HCT116 (cell line): ENCODE measurements around the gene ARHGAP9. TPM values are rescaled to one million over a fixed set of nuclear protein-coding genes. Genes with fewer than 3 reads are reported as not detected.

Experiments
- ATAC-seq: fragments of 200-7000 bp; cut with Tn5 transposase; 2 replicates; pipeline ENCODE4 v1.9.1; 2020; ENCODE audit warnings: mild to moderate bottlenecking, moderate library complexity
- BruUV-seq: library from RNA; stranded (reverse); fragments of 400-500 nt; replicated peaks from 2 replicates; lab custom pipeline; 2021; lab: Mats Ljungman, UMichigan
- CTCF ChIA-PET: fragments of 300-600 bp; sonication (Branson Sonifier 250); formaldehyde crosslinking; loops from one replicate; lab custom pipeline; 2021; ENCODE audit warnings: antibody characterized with exemption; lab: Charles Lee
- POLR2A ChIA-PET: fragments of 300-600, 350-600 bp; sonication (Branson Sonifier 250); formaldehyde crosslinking; loops from one replicate; lab custom pipeline; 2021; ENCODE audit warnings: antibody characterized with exemption; lab: Charles Lee
- RAD21 ChIA-PET, 2 experiments: fragments of 300-600 bp; sonication (Branson Sonifier 250); formaldehyde crosslinking; loops; one replicate each; lab custom pipeline; 2023; ENCODE audit warnings: low total read pairs in 2 of 2; ENCODE audit not compliant: uncharacterized antibody in 2 of 2, unreplicated experiment in 2 of 2, low non-redundant PET in 1 of 2; lab: Charles Lee
- DNase-seq: peaks from one replicate; pipeline ENCODE4 v3.0.0-alpha.2; 2010; ENCODE audit warnings: low read depth, low spot score
- H2AFZ ChIP-seq: fragments of 200-600 bp; shearing (Covaris generic), sonication (generic); 2 replicates; pipeline ENCODE4 v1.6.1; 2017; ENCODE audit warnings: low read depth, mixed run types, mixed read lengths, antibody characterized with exemption, low read length; ENCODE audit not compliant: poor library complexity, severe bottlenecking
- H3K27ac ChIP-seq: 2 replicates; pipeline ENCODE4 v1.5.1; 2012; ENCODE audit warnings: low read depth, low read length
- H3K27me3 ChIP-seq: fragments of 200-600 bp; sonication (generic); 2 replicates; pipeline ENCODE4 v1.6.1; 2016; ENCODE audit warnings: mixed run types, low read length, mixed read lengths; ENCODE audit not compliant: insufficient read depth
- H3K36me3 ChIP-seq, 2 experiments: fragments of 200-500 bp in 1 of 2; fragments of 200-600 bp in 1 of 2; sonication (Bioruptor generic) in 1 of 2; sonication (generic) in 1 of 2; 2 replicates each; pipeline versions ENCODE4 v1.5.1 to v1.6.1; 2014 to 2016; ENCODE audit warnings: low read length in 2 of 2, inconsistent platforms in 1 of 2, mixed read lengths in 1 of 2, mixed run types in 1 of 2; ENCODE audit not compliant: insufficient read depth in 2 of 2, control insufficient read depth in 1 of 2
- H3K4me1 ChIP-seq, 2 experiments: fragments of 200-600 bp in 1 of 2; sonication (generic) in 1 of 2; 2 replicates each; pipeline versions ENCODE4 v1.5.1 to v1.6.1; 2012 to 2017; ENCODE audit warnings: low read length in 2 of 2, inconsistent platforms in 1 of 2, mild to moderate bottlenecking in 1 of 2, mixed read lengths in 1 of 2, mixed run types in 1 of 2, moderate library complexity in 1 of 2; ENCODE audit not compliant: insufficient read depth in 2 of 2, control insufficient read depth in 1 of 2
- H3K4me2 ChIP-seq: fragments of 200-600 bp; sonication (generic); 2 replicates; pipeline ENCODE4 v1.6.1; 2017; ENCODE audit warnings: mixed run types, low read length, mixed read lengths
- H3K4me3 ChIP-seq, 2 experiments: fragments of 200-600 bp in 1 of 2; sonication (generic) in 1 of 2; replicated peaks in 1 of 2; 2 replicates each; pipeline ENCODE4 v1.5.1; 2011 to 2016; ENCODE audit warnings: low read length in 2 of 2, control low read depth in 1 of 2, low read depth in 1 of 2, mild to moderate bottlenecking in 1 of 2, mixed read lengths in 1 of 2, mixed run types in 1 of 2
- H3K79me2 ChIP-seq: fragments of 200-600 bp; sonication (generic); 2 replicates; pipeline ENCODE4 v1.6.1; 2017; ENCODE audit warnings: mild to moderate bottlenecking, mixed run types, low read length, moderate library complexity, mixed read lengths; ENCODE audit not compliant: insufficient read depth
- H3K9ac ChIP-seq: fragments of 200-600 bp; sonication (generic); 2 replicates; pipeline ENCODE4 v1.6.1; 2016; ENCODE audit warnings: low read length, mixed read lengths
- H3K9me2 ChIP-seq: fragments of 200-600 bp; sonication (generic), shearing (Covaris generic); 2 replicates; pipeline ENCODE4 v1.6.1; 2017; ENCODE audit warnings: mixed run types, mild to moderate bottlenecking, moderate library complexity; ENCODE audit not compliant: insufficient read depth
- H3K9me3 ChIP-seq, 2 experiments: fragments of 200-500 bp in 1 of 2; fragments of 200-600 bp in 1 of 2; sonication (Bioruptor generic) in 1 of 2; sonication (generic) in 1 of 2; 2 replicates each; pipeline ENCODE4 v1.6.1; 2014 to 2017; ENCODE audit warnings: low read length in 2 of 2, mixed read lengths in 2 of 2, inconsistent platforms in 1 of 2, low read depth in 1 of 2, mild to moderate bottlenecking in 1 of 2, mixed run types in 1 of 2, moderate library complexity in 1 of 2; ENCODE audit not compliant: control insufficient read depth in 1 of 2, insufficient read depth in 1 of 2
- H4K20me1 ChIP-seq: fragments of 200-600 bp; sonication (generic), shearing (Covaris generic); 2 replicates; pipeline ENCODE4 v1.6.1; 2017; ENCODE audit warnings: mixed run types, mild to moderate bottlenecking, moderate library complexity; ENCODE audit not compliant: insufficient read depth
- CEBPB ChIP-seq: IDR thresholded peaks from 2 replicates; pipeline ENCODE4 v1.6.1; 2012; ENCODE audit warnings: low read depth
- EGR1 ChIP-seq: IDR thresholded peaks from 2 replicates; pipeline ENCODE4 v1.6.1; 2012; ENCODE audit warnings: low read depth
- ELF1 ChIP-seq: IDR thresholded peaks from 2 replicates; pipeline ENCODE4 v1.6.1; 2012; ENCODE audit warnings: low read depth, borderline replicate concordance
- EZH2phosphoT487 ChIP-seq: fragments of 200-600 bp; IDR thresholded peaks from 2 replicates; pipeline ENCODE4 v1.6.1; 2018; ENCODE audit warnings: antibody characterized with exemption, borderline replicate concordance
- JUND ChIP-seq: IDR thresholded peaks from 2 replicates; pipeline ENCODE4 v1.6.1; 2012
- POLR2A ChIP-seq: IDR thresholded peaks from 2 replicates; pipeline ENCODE4 v1.7.0; 2011; ENCODE audit warnings: borderline replicate concordance; ENCODE audit not compliant: insufficient read depth, insufficient read length; ENCODE audit errors: extremely low read depth
- POLR2AphosphoS5 ChIP-seq: IDR thresholded peaks from 2 replicates; pipeline ENCODE4 v1.6.1; 2011; ENCODE audit warnings: mild to moderate bottlenecking, low read depth, low read length, moderate library complexity
- RAD21 ChIP-seq: IDR thresholded peaks from 2 replicates; pipeline ENCODE4 v1.6.1; 2012; ENCODE audit warnings: low read depth, mild to moderate bottlenecking
- SIN3A ChIP-seq: IDR thresholded peaks from 2 replicates; pipeline ENCODE4 v1.6.1; 2012; ENCODE audit warnings: low read depth
- SRF ChIP-seq: IDR thresholded peaks from 2 replicates; pipeline ENCODE4 v1.6.1; 2012; ENCODE audit warnings: low read depth
- YY1 ChIP-seq: IDR thresholded peaks from 2 replicates; pipeline ENCODE4 v1.6.1; 2011; ENCODE audit warnings: low read length, low read depth, moderate library complexity, mild to moderate bottlenecking; ENCODE audit not compliant: insufficient replicate concordance; ENCODE audit errors: extremely low read depth
- ZNF274 ChIP-seq: fragments of 200-500 bp; sonication (Bioruptor generic); IDR thresholded peaks from 2 replicates; pipeline ENCODE4 v1.6.1; 2014; ENCODE audit warnings: mild to moderate bottlenecking, low read depth, low read length, inconsistent platforms
- intact Hi-C: fragments of 100-400 bp; cut with micrococcal nuclease; formaldehyde crosslinking; loops from 2 replicates; pipeline ENCODE4 v1.10.0; 2022
- total RNA-seq: library from RNA; stranded (reverse); gene quantifications from one replicate; pipeline ENCODE4 v1.2.1, GENCODE V29; 2021; ENCODE audit not compliant: unreplicated experiment
- TF ChIP-seq, protein P1 (sequence below): IDR thresholded peaks from 2 replicates; pipeline ENCODE4 v1.6.1; 2012
- TF ChIP-seq, protein P2 (sequence below): IDR thresholded peaks from 2 replicates; pipeline ENCODE4 v1.6.1; 2012; ENCODE audit warnings: low read depth

ARHGAP9 gene
- total RNA-seq, 1 experiment from 2014 or later = 0.84 TPM

DNA sequence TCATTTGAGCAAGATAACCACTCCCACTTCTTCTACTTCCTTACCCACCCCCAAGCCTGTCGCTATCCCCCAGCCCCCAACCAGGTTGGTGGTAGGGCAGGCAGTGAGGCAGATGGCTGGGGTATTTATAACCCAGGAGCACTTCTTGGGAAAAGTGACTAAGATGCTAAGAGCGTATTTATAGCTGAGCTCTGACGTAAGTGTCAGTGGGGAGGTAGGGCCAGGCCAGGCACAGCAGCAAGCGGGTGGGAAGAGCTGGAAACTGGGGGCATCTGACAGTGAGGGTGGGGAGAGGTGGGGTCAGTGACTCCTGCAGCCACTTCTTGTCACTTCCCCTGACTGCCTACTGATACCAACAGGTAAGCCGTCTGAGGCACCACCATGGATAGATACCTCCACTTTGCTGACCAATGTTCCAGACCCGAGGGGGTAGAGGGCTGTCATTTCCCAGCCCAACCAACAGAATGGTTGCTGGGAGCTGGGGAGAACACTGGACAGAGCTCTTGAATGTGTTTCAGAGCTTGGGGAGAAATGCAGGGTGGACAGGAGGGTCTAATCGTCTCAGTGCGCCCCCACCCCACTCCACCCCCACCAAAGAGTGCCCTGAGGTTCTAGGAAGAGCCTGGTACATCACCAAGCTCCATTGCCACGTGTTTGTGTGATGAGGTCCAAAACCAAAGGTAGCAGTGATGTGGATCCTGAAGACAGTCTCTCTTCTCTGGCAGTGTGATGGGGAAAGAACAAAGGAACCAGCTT lies 27.3 kb downstream of the ARHGAP9 start:
- Histone ChIP-seq H3K9me2 (no peaks in the 10 kb centered on the region), H3K4me1 (peaks cover 18 to 34% of the 10 kb centered on the region in 2 experiments), H3K79me2 (no peaks in the 10 kb centered on the region), H3K9ac (no peak overlapping the region), H3K9me3 (no peaks in the 10 kb centered on the region), H3K27ac (no peak overlapping the region), H3K27me3 (no peaks in the 10 kb centered on the region), H3K4me3 (no peak overlapping the region), H3K4me2 (peak overlapping the region; percentile 13; the same call in 1 of the 2 replicates), H3K36me3 (no peaks in the 10 kb centered on the region), H2AFZ (no peak overlapping the region), H4K20me1 (no peaks in the 10 kb centered on the region)
- ChIA-PET RAD21 (interaction anchor here (0.8 to 2.0 kb wide), 7 partner anchors 144 to 191 kb away, joined by 3 to 9 read pairs (median 5); no protein-coding TSS in a partner anchor), CTCF (interaction anchor here (0.6 to 3.5 kb wide), 26 partner anchors 9 to 239 kb away, joined by 3 to 75 read pairs (median 5); no protein-coding TSS in a partner anchor), POLR2A (interaction anchor here (0.6 to 1.6 kb wide), 4 partner anchors 22 to 210 kb away, joined by 3 to 5 read pairs (median 4); no protein-coding TSS in a partner anchor)
- DNase-seq (no peak), ATAC-seq (no peak)
- BruUV-seq = no TSS peak
- intact Hi-C loops = loop anchor here (2.0 kb wide), 1 partner anchor 240 kb away; no protein-coding TSS in a partner anchor
- no peak for TF ChIP-seq POLR2A
- TF ChIP-seq YY1 = no peak
- no peak for TF ChIP-seq SIN3A
- TF ChIP-seq EGR1 = no peak
- no peak for TF ChIP-seq RAD21
- TF ChIP-seq SRF = no peak

DNA sequence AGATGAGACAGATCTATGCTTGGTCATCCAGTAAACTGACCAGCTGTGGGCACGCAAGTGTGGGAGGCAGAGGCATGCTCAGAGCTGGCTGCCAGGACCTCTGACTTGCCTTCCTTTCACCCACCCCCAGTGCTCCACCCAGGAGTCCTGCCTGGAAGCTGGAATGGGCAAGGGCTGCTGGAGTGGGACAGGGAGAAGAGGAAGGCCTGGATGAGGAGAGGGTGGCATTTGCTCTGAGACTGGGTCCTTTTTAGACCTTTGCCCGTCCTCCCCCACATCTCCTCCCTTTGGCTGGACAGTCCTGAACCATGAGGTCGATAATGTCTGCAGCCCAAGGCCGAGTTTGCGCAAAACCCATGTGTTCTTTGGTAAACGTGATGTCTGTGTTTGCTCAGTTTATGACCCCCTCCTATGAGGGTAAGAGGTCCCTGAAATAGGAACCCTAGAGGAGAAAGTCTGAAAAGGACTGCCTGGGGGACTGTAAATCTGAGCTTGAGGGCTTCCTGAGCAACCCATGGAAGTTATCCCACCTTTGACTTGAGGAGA lies 28.4 kb downstream of the ARHGAP9 start:
- intact Hi-C loops = no loop called here

More for the DNA sequence above, 28.4 kb downstream of the ARHGAP9 start:
- POLR2A ChIA-PET = interaction anchor here (1.6 kb wide), 1 partner anchor 143 kb away, joined by 5 read pairs; no protein-coding TSS in a partner anchor
- CTCF ChIA-PET = interaction anchor here (0.6 to 3.5 kb wide), 4 partner anchors 143 to 238 kb away, joined by 3 to 75 read pairs (median 26); no protein-coding TSS in a partner anchor
- H3K9me2 ChIP-seq = no peaks in the 10 kb centered on the region
- H3K79me2 ChIP-seq = no peaks in the 10 kb centered on the region
- H3K4me3 ChIP-seq = no peak overlapping the region
- no peak overlapping the region for H2AFZ ChIP-seq
- no peaks in the 10 kb centered on the region for H3K36me3 ChIP-seq
- ATAC-seq (no peak), DNase-seq (no peak)
- H3K4me1 ChIP-seq = peaks cover 18 to 28% of the 10 kb centered on the region in 2 experiments
- RAD21 ChIA-PET = interaction anchor here in 1 of 2 experiments (1.9 kb wide), 1 partner anchor 186 kb away, joined by 8 read pairs; no protein-coding TSS in a partner anchor
- no peaks in the 10 kb centered on the region for H3K9me3 ChIP-seq
- BruUV-seq = no TSS peak
- TF ChIP-seq POLR2AphosphoS5 (no peak), JUND (no peak), CEBPB (no peak), ELF1 (no peak), YY1 (no peak), EGR1 (no peak), ZNF274 (no peak), EZH2phosphoT487 (no peak)
- TF ChIP-seq, protein P1, sequence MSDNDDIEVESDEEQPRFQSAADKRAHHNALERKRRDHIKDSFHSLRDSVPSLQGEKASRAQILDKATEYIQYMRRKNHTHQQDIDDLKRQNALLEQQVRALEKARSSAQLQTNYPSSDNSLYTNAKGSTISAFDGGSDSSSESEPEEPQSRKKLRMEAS = no peak
- TF ChIP-seq, protein P2, sequence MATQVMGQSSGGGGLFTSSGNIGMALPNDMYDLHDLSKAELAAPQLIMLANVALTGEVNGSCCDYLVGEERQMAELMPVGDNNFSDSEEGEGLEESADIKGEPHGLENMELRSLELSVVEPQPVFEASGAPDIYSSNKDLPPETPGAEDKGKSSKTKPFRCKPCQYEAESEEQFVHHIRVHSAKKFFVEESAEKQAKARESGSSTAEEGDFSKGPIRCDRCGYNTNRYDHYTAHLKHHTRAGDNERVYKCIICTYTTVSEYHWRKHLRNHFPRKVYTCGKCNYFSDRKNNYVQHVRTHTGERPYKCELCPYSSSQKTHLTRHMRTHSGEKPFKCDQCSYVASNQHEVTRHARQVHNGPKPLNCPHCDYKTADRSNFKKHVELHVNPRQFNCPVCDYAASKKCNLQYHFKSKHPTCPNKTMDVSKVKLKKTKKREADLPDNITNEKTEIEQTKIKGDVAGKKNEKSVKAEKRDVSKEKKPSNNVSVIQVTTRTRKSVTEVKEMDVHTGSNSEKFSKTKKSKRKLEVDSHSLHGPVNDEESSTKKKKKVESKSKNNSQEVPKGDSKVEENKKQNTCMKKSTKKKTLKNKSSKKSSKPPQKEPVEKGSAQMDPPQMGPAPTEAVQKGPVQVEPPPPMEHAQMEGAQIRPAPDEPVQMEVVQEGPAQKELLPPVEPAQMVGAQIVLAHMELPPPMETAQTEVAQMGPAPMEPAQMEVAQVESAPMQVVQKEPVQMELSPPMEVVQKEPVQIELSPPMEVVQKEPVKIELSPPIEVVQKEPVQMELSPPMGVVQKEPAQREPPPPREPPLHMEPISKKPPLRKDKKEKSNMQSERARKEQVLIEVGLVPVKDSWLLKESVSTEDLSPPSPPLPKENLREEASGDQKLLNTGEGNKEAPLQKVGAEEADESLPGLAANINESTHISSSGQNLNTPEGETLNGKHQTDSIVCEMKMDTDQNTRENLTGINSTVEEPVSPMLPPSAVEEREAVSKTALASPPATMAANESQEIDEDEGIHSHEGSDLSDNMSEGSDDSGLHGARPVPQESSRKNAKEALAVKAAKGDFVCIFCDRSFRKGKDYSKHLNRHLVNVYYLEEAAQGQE = no peak
- no peaks in the 10 kb centered on the region for H3K27me3 ChIP-seq
- no peak overlapping the region for H3K9ac ChIP-seq
- no peak overlapping the region for H3K4me2 ChIP-seq
- H3K27ac ChIP-seq = no peak overlapping the region
- H4K20me1 ChIP-seq = no peaks in the 10 kb centered on the region
